ENCODE data around the gene ABCG8.

Gene ABCG8

GRCh38 chr2:43846140-43846793, 7.5 kb downstream of the ABCG8 start:
- ChIA-PET CTCF (no interaction called here), POLR2A (interaction anchor here (0.7 kb wide), 1 partner anchor 1375 kb away, joined by 3 read pairs; no protein-coding TSS in a partner anchor)
- Histone ChIP-seq H3K4me3 (ENCODE audit: control insufficient read depth in 1 of 7, extremely low read depth in 1 of 7, insufficient read depth in 4 of 7, low read depth in 2 of 7, low read length in 6 of 7) (no peak overlapping the region), H3K27me3 (replicated peaks in 2 of 5; ENCODE audit: control insufficient read depth in 4 of 5, insufficient read depth in 5 of 5, low read length in 4 of 5) (peaks cover 0 to 4% (median 2%) of the 10 kb centered on the region in 5 experiments), H3K4me1 (ENCODE audit: control extremely low read depth in 1 of 4, control insufficient read depth in 4 of 4, insufficient read depth in 4 of 4, low read length in 3 of 4) (no peaks in the 10 kb centered on the region), H3K36me3 (ENCODE audit: control insufficient read depth in 4 of 4, insufficient read depth in 4 of 4, low read length in 3 of 4) (no peaks in the 10 kb centered on the region), H3K9me3 (ENCODE audit: control extremely low read depth in 1 of 5, control insufficient read depth in 4 of 5, insufficient read depth in 2 of 5, low read depth in 1 of 5, low read length in 4 of 5) (no peaks in the 10 kb centered on the region), H3K27ac (ENCODE audit: insufficient read depth in 1 of 2, low read depth in 1 of 2, low read length in 2 of 2, poor library complexity in 1 of 2, severe bottlenecking in 2 of 2) (no peak overlapping the region)
- DNase-seq: no peak
- WGBS (ENCODE audit: insufficient coverage): 95% methylated on average over 5 of the region's 5 CpGs

GRCh38 chr2:43848214-43848613, 9.4 kb downstream of the ABCG8 start:
- DNase-seq: no peak
- Histone ChIP-seq H3K27me3 (replicated peaks in 2 of 5; ENCODE audit: control insufficient read depth in 4 of 5, insufficient read depth in 5 of 5, low read length in 4 of 5) (peaks cover 0 to 4% (median 2%) of the 10 kb centered on the region in 5 experiments), H3K36me3 (ENCODE audit: control insufficient read depth in 4 of 4, insufficient read depth in 4 of 4, low read length in 3 of 4) (no peaks in the 10 kb centered on the region), H3K9me3 (ENCODE audit: control extremely low read depth in 1 of 5, control insufficient read depth in 4 of 5, insufficient read depth in 2 of 5, low read depth in 1 of 5, low read length in 4 of 5) (no peaks in the 10 kb centered on the region), H3K4me3 (ENCODE audit: control insufficient read depth in 1 of 7, extremely low read depth in 1 of 7, insufficient read depth in 4 of 7, low read depth in 2 of 7, low read length in 6 of 7) (no peak overlapping the region), H3K27ac (ENCODE audit: insufficient read depth in 1 of 2, low read depth in 1 of 2, low read length in 2 of 2, poor library complexity in 1 of 2, severe bottlenecking in 2 of 2) (no peak overlapping the region), H3K4me1 (ENCODE audit: control extremely low read depth in 1 of 4, control insufficient read depth in 4 of 4, insufficient read depth in 4 of 4, low read length in 3 of 4) (no peaks in the 10 kb centered on the region)
- CTCF ChIA-PET: no interaction called here
- 100% methylated on average over 1 of the region's 1 CpG for WGBS (ENCODE audit: insufficient coverage)
- POLR2A ChIA-PET: no interaction called here

GRCh38 chr2:43851011-43851980, 12.5 kb downstream of the ABCG8 start:
- Histone ChIP-seq H3K36me3 (ENCODE audit: control insufficient read depth in 4 of 4, insufficient read depth in 4 of 4, low read length in 3 of 4) (no peaks in the 10 kb centered on the region), H3K9me3 (ENCODE audit: control extremely low read depth in 1 of 5, control insufficient read depth in 4 of 5, insufficient read depth in 2 of 5, low read depth in 1 of 5, low read length in 4 of 5) (no peaks in the 10 kb centered on the region), H3K4me1 (ENCODE audit: control extremely low read depth in 1 of 4, control insufficient read depth in 4 of 4, insufficient read depth in 4 of 4, low read length in 3 of 4) (no peaks in the 10 kb centered on the region), H3K4me3 (ENCODE audit: control insufficient read depth in 1 of 7, extremely low read depth in 1 of 7, insufficient read depth in 4 of 7, low read depth in 2 of 7, low read length in 6 of 7) (no peak overlapping the region), H3K27ac (ENCODE audit: insufficient read depth in 1 of 2, low read depth in 1 of 2, low read length in 2 of 2, poor library complexity in 1 of 2, severe bottlenecking in 2 of 2) (no peak overlapping the region), H3K27me3 (replicated peaks in 2 of 5; ENCODE audit: control insufficient read depth in 4 of 5, insufficient read depth in 5 of 5, low read length in 4 of 5) (peaks cover 0 to 20% (median 3%) of the 10 kb centered on the region in 5 experiments)
- CTCF ChIA-PET: interaction anchor here (0.7 to 1.3 kb wide), 3 partner anchors 29 to 406 kb away, joined by 3 read pairs; no protein-coding TSS in a partner anchor
- 100% methylated on average over 18 of the region's 20 CpGs for WGBS (ENCODE audit: insufficient coverage)
- POLR2A ChIA-PET: no interaction called here
- DNase-seq: no peak

- peaks cover 0 to 28% (median 5%) of the 10 kb centered on the region in 5 experiments for H3K27me3 ChIP-seq (replicated peaks in 2 of 5; ENCODE audit: control insufficient read depth in 4 of 5, insufficient read depth in 5 of 5, low read length in 4 of 5)
- CTCF ChIA-PET: no interaction called here
Measured at GRCh38 chr2:43852196-43852730, 13.5 kb downstream of the ABCG8 start.

GRCh38 chr2:43853141-43854081, 14.6 kb downstream of the ABCG8 start:
- no peak overlapping the region for H3K4me3 ChIP-seq (ENCODE audit: control insufficient read depth in 1 of 7, extremely low read depth in 1 of 7, insufficient read depth in 4 of 7, low read depth in 2 of 7, low read length in 6 of 7)
- peaks cover 0 to 39% (median 8%) of the 10 kb centered on the region in 5 experiments for H3K27me3 ChIP-seq (replicated peaks in 2 of 5; ENCODE audit: control insufficient read depth in 4 of 5, insufficient read depth in 5 of 5, low read length in 4 of 5)
- no peaks in the 10 kb centered on the region for H3K36me3 ChIP-seq (ENCODE audit: control insufficient read depth in 4 of 4, insufficient read depth in 4 of 4, low read length in 3 of 4)
- CTCF ChIA-PET: no interaction called here
- H3K9me3 ChIP-seq (ENCODE audit: control extremely low read depth in 1 of 5, control insufficient read depth in 4 of 5, insufficient read depth in 2 of 5, low read depth in 1 of 5, low read length in 4 of 5): no peaks in the 10 kb centered on the region
- DNase-seq: no peak
- 94% methylated on average over 9 of the region's 10 CpGs for WGBS (ENCODE audit: insufficient coverage)
- no peak overlapping the region for H3K27ac ChIP-seq (ENCODE audit: insufficient read depth in 1 of 2, low read depth in 1 of 2, low read length in 2 of 2, poor library complexity in 1 of 2, severe bottlenecking in 2 of 2)
- no peaks in the 10 kb centered on the region for H3K4me1 ChIP-seq (ENCODE audit: control extremely low read depth in 1 of 4, control insufficient read depth in 4 of 4, insufficient read depth in 4 of 4, low read length in 3 of 4)
- POLR2A ChIA-PET: no interaction called here

More at GRCh38 chr2:43852196-43852730, 13.5 kb downstream of the ABCG8 start:
- H3K27ac ChIP-seq (ENCODE audit: insufficient read depth in 1 of 2, low read depth in 1 of 2, low read length in 2 of 2, poor library complexity in 1 of 2, severe bottlenecking in 2 of 2): no peak overlapping the region
- POLR2A ChIA-PET: no interaction called here
- H3K4me3 ChIP-seq (ENCODE audit: control insufficient read depth in 1 of 7, extremely low read depth in 1 of 7, insufficient read depth in 4 of 7, low read depth in 2 of 7, low read length in 6 of 7): no peak overlapping the region
- H3K9me3 ChIP-seq (ENCODE audit: control extremely low read depth in 1 of 5, control insufficient read depth in 4 of 5, insufficient read depth in 2 of 5, low read depth in 1 of 5, low read length in 4 of 5): no peaks in the 10 kb centered on the region
- H3K4me1 ChIP-seq (ENCODE audit: control extremely low read depth in 1 of 4, control insufficient read depth in 4 of 4, insufficient read depth in 4 of 4, low read length in 3 of 4): no peaks in the 10 kb centered on the region
- 98% methylated on average over 15 of the region's 21 CpGs for WGBS (ENCODE audit: insufficient coverage)
- no peaks in the 10 kb centered on the region for H3K36me3 ChIP-seq (ENCODE audit: control insufficient read depth in 4 of 4, insufficient read depth in 4 of 4, low read length in 3 of 4)
- DNase-seq: no peak

GRCh38 chr2:43854671-43855070, 15.9 kb downstream of the ABCG8 start:
- POLR2A ChIA-PET: no interaction called here

More at GRCh38 chr2:43854671-43855070, 15.9 kb downstream of the ABCG8 start:
- H3K27me3 ChIP-seq (replicated peaks in 2 of 5; ENCODE audit: control insufficient read depth in 4 of 5, insufficient read depth in 5 of 5, low read length in 4 of 5): peaks cover 0 to 48% (median 13%) of the 10 kb centered on the region in 5 experiments
- no peaks in the 10 kb centered on the region for H3K9me3 ChIP-seq (ENCODE audit: control extremely low read depth in 1 of 5, control insufficient read depth in 4 of 5, insufficient read depth in 2 of 5, low read depth in 1 of 5, low read length in 4 of 5)
- CTCF ChIA-PET: no interaction called here
- no peak overlapping the region for H3K27ac ChIP-seq (ENCODE audit: insufficient read depth in 1 of 2, low read depth in 1 of 2, low read length in 2 of 2, poor library complexity in 1 of 2, severe bottlenecking in 2 of 2)
- WGBS (ENCODE audit: insufficient coverage): 100% methylated on average over 3 of the region's 3 CpGs
- no peak overlapping the region for H3K4me3 ChIP-seq (ENCODE audit: control insufficient read depth in 1 of 7, extremely low read depth in 1 of 7, insufficient read depth in 4 of 7, low read depth in 2 of 7, low read length in 6 of 7)
- no peaks in the 10 kb centered on the region for H3K4me1 ChIP-seq (ENCODE audit: control extremely low read depth in 1 of 4, control insufficient read depth in 4 of 4, insufficient read depth in 4 of 4, low read length in 3 of 4)
- DNase-seq: no peak
- H3K36me3 ChIP-seq (ENCODE audit: control insufficient read depth in 4 of 4, insufficient read depth in 4 of 4, low read length in 3 of 4): no peaks in the 10 kb centered on the region

All from common myeloid progenitor, CD34-positive (primary cell).